ENCODE data around the gene HAGH.

The HAGH gene

GRCh38 chr16:1763521-1764511, 62.8 kb downstream of the HAGH start:
- TF ChIP-seq CTCF (IDR thresholded peaks at IDR 0.05; ENCODE audit: low read depth, low read length), result peak; percentile 74
- Histone ChIP-seq H3K27me3 (ENCODE audit: insufficient read depth, low read depth, severe bottlenecking) (no peaks in the 10 kb centered on the region), H3K9me3 (ENCODE audit: severe bottlenecking) (no peaks in the 10 kb centered on the region), H3K36me3 (peaks cover 70% of the 10 kb centered on the region), H3K4me3 (ENCODE audit: low read depth, low read length) (no peak overlapping the region), H3K27ac (peak overlapping the region; percentile 87)
- DNase-seq, result peak; percentile 88

GRCh38 chr16:1762879-1763520, 63.6 kb downstream of the HAGH start:
- TF ChIP-seq CTCF (IDR thresholded peaks at IDR 0.05; ENCODE audit: low read depth, low read length), result no peak

GRCh38 chr16:1762196-1762878, 64.3 kb downstream of the HAGH start:
- DNase-seq, result peak; percentile 78
- H3K9me3 ChIP-seq (ENCODE audit: severe bottlenecking), result no peaks in the 10 kb centered on the region
- H3K4me3 ChIP-seq (ENCODE audit: low read depth, low read length), result peak overlapping the region; percentile 21
- H3K36me3 ChIP-seq, result peaks cover 56% of the 10 kb centered on the region
- 0 out of 2 replicates have a peak, but pooled peaks have one; percentile 22 for TF ChIP-seq CTCF (IDR thresholded peaks at IDR 0.05; ENCODE audit: low read depth, low read length)
- H3K27me3 ChIP-seq (ENCODE audit: insufficient read depth, low read depth, severe bottlenecking), result no peaks in the 10 kb centered on the region
- H3K27ac ChIP-seq, result peak overlapping the region; percentile 87

More at GRCh38 chr16:1762879-1763520, 63.6 kb downstream of the HAGH start:
- H3K4me3 ChIP-seq (ENCODE audit: low read depth, low read length), result peak overlapping the region; percentile 21
- H3K9me3 ChIP-seq (ENCODE audit: severe bottlenecking), result no peaks in the 10 kb centered on the region
- no peaks in the 10 kb centered on the region for H3K27me3 ChIP-seq (ENCODE audit: insufficient read depth, low read depth, severe bottlenecking)
- peaks cover 62% of the 10 kb centered on the region for H3K36me3 ChIP-seq
- H3K27ac ChIP-seq, result peak overlapping the region; percentile 87
- DNase-seq, result no peak

GRCh38 chr16:1761751-1762150, 64.9 kb downstream of the HAGH start:
- no peak for TF ChIP-seq CTCF (IDR thresholded peaks at IDR 0.05; ENCODE audit: low read depth, low read length)
- no peak for DNase-seq

GRCh38 chr16:1760911-1761310, 65.7 kb downstream of the HAGH start:
- no peak for DNase-seq
- H3K9me3 ChIP-seq (ENCODE audit: severe bottlenecking), result no peaks in the 10 kb centered on the region
- no peak overlapping the region for H3K27ac ChIP-seq
- no peak for TF ChIP-seq CTCF (IDR thresholded peaks at IDR 0.05; ENCODE audit: low read depth, low read length)
- H3K36me3 ChIP-seq, result peaks cover 46% of the 10 kb centered on the region
- H3K27me3 ChIP-seq (ENCODE audit: insufficient read depth, low read depth, severe bottlenecking), result no peaks in the 10 kb centered on the region
- no peak overlapping the region for H3K4me3 ChIP-seq (ENCODE audit: low read depth, low read length)

More at GRCh38 chr16:1761751-1762150, 64.9 kb downstream of the HAGH start:
- H3K9me3 ChIP-seq (ENCODE audit: severe bottlenecking), result no peaks in the 10 kb centered on the region
- H3K4me3 ChIP-seq (ENCODE audit: low read depth, low read length), result no peak overlapping the region
- peaks cover 53% of the 10 kb centered on the region for H3K36me3 ChIP-seq
- H3K27ac ChIP-seq, result peak overlapping the region; percentile 87
- no peaks in the 10 kb centered on the region for H3K27me3 ChIP-seq (ENCODE audit: insufficient read depth, low read depth, severe bottlenecking)
